IMR-90 (cell line): ENCODE data around the gene ELP4. TPM values are rescaled to one million over a fixed set of nuclear protein-coding genes. Genes with fewer than 3 reads are reported as not detected.

Experiments used
- ATAC-seq: fragments of 200-7000 bp; cut with Tn5 transposase; 2 replicates; pipeline ENCODE4 v1.9.1; 2020; ENCODE audit warnings: low read depth, mild to moderate bottlenecking, moderate library complexity
- BruUV-seq: library from RNA; stranded (reverse); fragments of 400-500 nt; replicated peaks from 2 replicates; lab custom pipeline; 2021; lab: Mats Ljungman, UMichigan
- CTCF ChIA-PET: fragments of 300-600 bp; formaldehyde crosslinking; extraction: SDS; loops from one replicate; lab custom pipeline; 2021; ENCODE audit warnings: antibody characterized with exemption; lab: Yijun Ruan, JAX
- POLR2A ChIA-PET: fragments of 300-600 bp; sonication (Branson Sonifier 250); formaldehyde crosslinking; loops from one replicate; lab custom pipeline; 2022; ENCODE audit warnings: antibody characterized with exemption; ENCODE audit not compliant: unreplicated experiment; lab: Charles Lee
- DNase-seq: peaks from one replicate; pipeline ENCODE4 v3.0.0; 2013
- H2AFZ ChIP-seq: replicated peaks from 2 replicates; pipeline ENCODE3; 2013; ENCODE audit warnings: low read length, mild to moderate bottlenecking; ENCODE audit not compliant: poor library complexity
- H2AK5ac ChIP-seq: 2 replicates; pipeline ENCODE4 v1.6.1; 2013; ENCODE audit warnings: low read depth, low read length, inconsistent platforms
- H2AK9ac ChIP-seq: replicated peaks from 2 replicates; pipeline ENCODE3; 2013; ENCODE audit warnings: mild to moderate bottlenecking, low read depth, low read length, moderate library complexity; ENCODE audit not compliant: poor library complexity
- H2BK120ac ChIP-seq: 2 replicates; pipeline ENCODE4 v1.6.1; 2013; ENCODE audit warnings: low read depth, low read length, inconsistent platforms
- H2BK15ac ChIP-seq: 3 replicates; pipeline ENCODE4 v1.6.1; 2013; ENCODE audit warnings: low read depth, low read length, inconsistent platforms
- H2BK20ac ChIP-seq: 2 replicates; pipeline ENCODE4 v1.6.1; 2013; ENCODE audit warnings: low read depth, mild to moderate bottlenecking, inconsistent platforms, low read length, moderate library complexity
- H2BK5ac ChIP-seq: 2 replicates; pipeline ENCODE4 v1.6.1; 2013; ENCODE audit warnings: mild to moderate bottlenecking, low read depth, low read length, inconsistent platforms; ENCODE audit not compliant: poor library complexity, severe bottlenecking
- H3K14ac ChIP-seq: replicated peaks from 2 replicates; pipeline ENCODE4 v1.6.1; 2013; ENCODE audit warnings: low read depth, low read length, inconsistent platforms
- H3K18ac ChIP-seq: 2 replicates; pipeline ENCODE4 v1.6.1; 2013; ENCODE audit warnings: low read depth, low read length, control low read depth
- H3K23ac ChIP-seq: 2 replicates; pipeline ENCODE4 v1.6.1; 2013; ENCODE audit warnings: low read depth, low read length, inconsistent platforms
- H3K27ac ChIP-seq: 2 replicates; pipeline ENCODE4 v1.5.1; 2013; ENCODE audit warnings: mild to moderate bottlenecking, control low read depth, low read length; ENCODE audit not compliant: insufficient read depth
- H3K27me3 ChIP-seq: 2 replicates; pipeline ENCODE4 v1.6.1; 2013; ENCODE audit warnings: low read length; ENCODE audit not compliant: control insufficient read depth, insufficient read depth
- H3K36me3 ChIP-seq: 2 replicates; pipeline ENCODE4 v1.6.1; 2013; ENCODE audit warnings: low read length, mixed read lengths; ENCODE audit not compliant: control insufficient read depth, insufficient read depth
- H3K4ac ChIP-seq: 2 replicates; pipeline ENCODE4 v1.6.1; 2013; ENCODE audit warnings: low read depth, low read length, inconsistent platforms
- H3K4me1 ChIP-seq: 2 replicates; pipeline ENCODE4 v1.6.1; 2013; ENCODE audit warnings: low read length, mixed read lengths; ENCODE audit not compliant: control insufficient read depth, insufficient read depth
- H3K4me2 ChIP-seq: 2 replicates; pipeline ENCODE4 v1.6.1; 2013; ENCODE audit warnings: low read depth, mild to moderate bottlenecking, control low read depth, low read length, moderate library complexity
- H3K4me3 ChIP-seq: 2 replicates; pipeline ENCODE4 v1.5.1; 2013; ENCODE audit warnings: low read depth, mild to moderate bottlenecking, control low read depth, low read length, moderate library complexity; ENCODE audit not compliant: insufficient read depth
- H3K56ac ChIP-seq: 2 replicates; pipeline ENCODE4 v1.6.1; 2013; ENCODE audit warnings: low read length, inconsistent platforms; ENCODE audit not compliant: insufficient read depth; ENCODE audit errors: extremely low read depth
- H3K79me1 ChIP-seq, 2 experiments: 2 replicates each; pipeline ENCODE4 v1.6.1; 2013; ENCODE audit warnings: low read length in 2 of 2, inconsistent platforms in 1 of 2, low read depth in 1 of 2
- H3K9ac ChIP-seq: 2 replicates; pipeline ENCODE4 v1.6.1; 2013; ENCODE audit warnings: low read depth, low read length, control low read depth
- H3K9me1 ChIP-seq: 2 replicates; pipeline ENCODE4 v1.6.1; 2013; ENCODE audit warnings: low read length, inconsistent platforms; ENCODE audit not compliant: insufficient read depth
- H3K9me3 ChIP-seq: 2 replicates; pipeline ENCODE4 v1.6.1; 2013; ENCODE audit warnings: low read length; ENCODE audit not compliant: control insufficient read depth, insufficient read depth
- H4K20me1 ChIP-seq: 2 replicates; pipeline ENCODE4 v1.6.1; 2013; ENCODE audit warnings: low read length, inconsistent platforms; ENCODE audit not compliant: insufficient read depth
- H4K5ac ChIP-seq: 2 replicates; pipeline ENCODE4 v1.6.1; 2013; ENCODE audit warnings: mild to moderate bottlenecking, low read depth, low read length, control low read depth
- H4K8ac ChIP-seq, 2 experiments: 2 replicates each; pipeline ENCODE4 v1.6.1; 2013; ENCODE audit warnings: low read depth in 2 of 2, low read length in 2 of 2, control low read depth in 1 of 2, inconsistent platforms in 1 of 2
- H4K91ac ChIP-seq: 2 replicates; pipeline ENCODE4 v1.6.1; 2013; ENCODE audit warnings: low read depth, low read length, inconsistent platforms; ENCODE audit not compliant: insufficient read depth
- MAFK ChIP-seq: IDR thresholded peaks from 2 replicates; pipeline ENCODE4 v1.6.1; 2012; ENCODE audit warnings: low read depth, low read length, improper control_type of control experiment
- SMC3 ChIP-seq: fragments of 150-350 bp; IDR thresholded peaks from 2 replicates; pipeline ENCODE4 v1.6.1; 2016; ENCODE audit warnings: low read depth, mild to moderate bottlenecking, antibody characterized with exemption, low read length, moderate library complexity
- WGBS, 2 experiments: methylation state at CpG; one replicate each; pipeline versions ENCODE4 v1.1.5 to v1.1.7; 2013; ENCODE audit warnings: missing lambda C conversion rate in 2 of 2; ENCODE audit not compliant: insufficient read length in 1 of 2; ENCODE audit errors: extremely low coverage in 2 of 2; 5-methylcytosine and 5-hydroxymethylcytosine counted together
- dilution Hi-C: fragments of 300-500 bp; cut with HindIII; formaldehyde crosslinking; loops from one replicate; pipeline ENCODE4 v1.14.3; 2018; ENCODE audit warnings: low sequenced_read_pairs; ENCODE audit not compliant: unreplicated experiment
- in situ Hi-C: fragments of 300-500 bp; cut with MboI; formaldehyde crosslinking; loops from 3 replicates; pipeline ENCODE4 v1.14.3; 2019; ENCODE audit warnings: low sequenced_read_pairs, inconsistent platforms, mixed read lengths
- intact Hi-C: fragments of 100-400 bp; cut with micrococcal nuclease; formaldehyde crosslinking; loops from 2 replicates; pipeline ENCODE4 v1.10.0; 2022
- polyA plus RNA-seq, 3 experiments: library from polyadenylated mRNA; depleted of rRNA; stranded (reverse); fragments of >200 nt; gene quantifications; 2 replicates each; pipeline ENCODE4 v1.2.3, GENCODE V29; 2012; ENCODE audit warnings: low replicate concordance in 1 of 3
- total RNA-seq: library from RNA; depleted of rRNA; stranded (reverse); fragments of >200 nt; gene quantifications from 2 replicates; pipeline ENCODE4 v1.2.3, GENCODE V29; 2012

The ELP4 gene
- total and polyA plus RNA-seq, 2 of the 4 experiments (the other 2 are of a cell fraction), result 8.4 to 20.4 TPM

DNA sequence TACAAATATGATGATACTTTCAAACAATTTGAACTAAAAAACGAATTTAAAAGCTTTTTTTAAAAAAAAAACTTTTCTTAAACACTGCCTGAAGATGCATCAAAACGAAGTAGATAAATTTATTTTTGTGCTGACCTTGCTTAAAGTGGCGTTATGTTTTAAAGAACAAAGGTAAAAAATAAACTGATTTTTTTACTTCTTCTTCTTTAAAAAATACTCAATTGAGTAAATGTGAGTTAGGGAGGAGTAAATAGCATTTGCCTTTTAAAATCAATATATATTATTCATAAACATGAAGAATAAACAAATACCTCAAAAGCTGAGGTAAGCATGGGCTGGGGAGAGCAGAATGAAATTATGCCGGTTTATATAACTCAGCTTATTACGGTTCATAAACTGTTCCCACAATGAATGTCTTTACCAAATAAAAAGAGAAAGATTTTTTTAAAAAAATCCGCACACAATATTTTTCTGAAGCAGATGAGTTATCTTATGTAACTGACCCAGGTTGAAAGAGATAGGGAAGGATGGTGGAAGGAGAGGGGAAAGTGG is 292.5 kb downstream of the ELP4 start:
- no peak overlapping the region for H2AK9ac ChIP-seq
- H3K9ac ChIP-seq, result no peak overlapping the region
- peak; percentile 94 for TF ChIP-seq MAFK
- TF ChIP-seq SMC3, result no peak
- H4K20me1 ChIP-seq, result no peaks in the 10 kb centered on the region; the same call in 1 of the 2 replicates
- no peaks in the 10 kb centered on the region for H3K36me3 ChIP-seq
- no CpG with 5 or more reads among the region's 6 CpGs for WGBS, 2 experiments
- peaks cover 3% of the 10 kb centered on the region; the same call in 1 of the 2 replicates for H3K4me1 ChIP-seq
- no peak overlapping the region for H2AK5ac ChIP-seq
- no peak overlapping the region for H4K8ac ChIP-seq
- no peak overlapping the region for H2BK15ac ChIP-seq
- H2BK20ac ChIP-seq, result no peak overlapping the region
- no peak overlapping the region for H3K14ac ChIP-seq
- no peak overlapping the region for H3K18ac ChIP-seq
- H3K9me3 ChIP-seq, result peaks cover 41% of the 10 kb centered on the region
- no peak overlapping the region for H3K4ac ChIP-seq
- H2BK120ac ChIP-seq, result no peak overlapping the region
- DNase-seq, result no peak
- H3K27ac ChIP-seq, result no peak overlapping the region
- BruUV-seq, result no TSS peak
- intact Hi-C loops, result no loop called here
- no peaks in the 10 kb centered on the region for H3K79me1 ChIP-seq
- ChIA-PET POLR2A (no interaction called here), CTCF (no interaction called here)
- H2BK5ac ChIP-seq, result no peak overlapping the region
- H3K27me3 ChIP-seq, result peaks cover 95% of the 10 kb centered on the region
- no peak overlapping the region for H3K4me2 ChIP-seq
- no peak overlapping the region for H3K4me3 ChIP-seq
- H3K9me1 ChIP-seq, result peaks cover 4% of the 10 kb centered on the region; the same call in 1 of the 2 replicates
- H2AFZ ChIP-seq, result no peak overlapping the region
- H4K5ac ChIP-seq, result no peak overlapping the region
- H3K56ac ChIP-seq, result no peak overlapping the region
- no peak for ATAC-seq
- dilution Hi-C loops, result no loop called here
- H3K23ac ChIP-seq, result no peak overlapping the region
- in situ Hi-C loops, result no loop called here
- H4K91ac ChIP-seq, result no peak overlapping the region
